HG02610 (cell line): ENCODE data around the gene CA11.
A peak's percentile ranks its signal among the peaks of the same experiment; 100 is the strongest.
"Not testable (repeated sequence)": the region's sequence is repeated elsewhere in the genome, so short reads cannot be mapped to it uniquely, and the experiment has no call there.

Experiments used
- ATAC-seq: cut with Tn5 transposase; IDR thresholded peaks from one replicate; pipeline ENCODE4 v1.9.1; 2021; ENCODE audit warnings: mild to moderate bottlenecking, moderate library complexity; ENCODE audit not compliant: unreplicated experiment

The CA11 gene

GRCh38 chr19:48644355-48644754 lies 1.6 kb downstream of the CA11 start:
- no peak for ATAC-seq

- ATAC-seq, result no peak
Measured at GRCh38 chr19:48642862-48643261, 3.1 kb downstream of the CA11 start.

- ATAC-seq, result no peak
Measured at GRCh38 chr19:48641850-48642249, 4.1 kb downstream of the CA11 start.

- ATAC-seq, result no peak
Measured at GRCh38 chr19:48639483-48640375, 6.3 kb downstream of the CA11 start.

GRCh38 chr19:48638831-48639381 lies 7.1 kb downstream of the CA11 start:
- ATAC-seq, result no peak

- ATAC-seq, result peak; percentile 2
Measured at GRCh38 chr19:48637948-48638830, 7.8 kb downstream of the CA11 start.

- peak; percentile 70 for ATAC-seq
Measured at GRCh38 chr19:48637449-48637947, 8.5 kb downstream of the CA11 start.

- ATAC-seq, result no peak
Measured at GRCh38 chr19:48636859-48637448, 9.0 kb downstream of the CA11 start, which contains the start of gene DBP. DBP (minus strand) TSS chr19:48637379; CDS start chr19:48636994, 385 bp downstream.

GRCh38 chr19:48635966-48636858 lies 9.8 kb downstream of the CA11 start:
- no peak for ATAC-seq

- ATAC-seq, result no peak
Measured at GRCh38 chr19:48635263-48635965, 10.6 kb downstream of the CA11 start.

- ATAC-seq, result peak; percentile 35
Measured at GRCh38 chr19:48634424-48635262, 11.3 kb downstream of the CA11 start.

- no peak for ATAC-seq
Measured at GRCh38 chr19:48634036-48634342, 12.0 kb downstream of the CA11 start.

GRCh38 chr19:48633148-48634035 lies 12.6 kb downstream of the CA11 start:
- no peak for ATAC-seq

- no peak for ATAC-seq
Measured at GRCh38 chr19:48632692-48633147, 13.3 kb downstream of the CA11 start.

- ATAC-seq, result not testable (repeated sequence)
Measured at GRCh38 chr19:48632286-48632685, 13.7 kb downstream of the CA11 start.

- no peak for ATAC-seq
Measured at GRCh38 chr19:48631225-48631624, 14.8 kb downstream of the CA11 start.
